UCSD-AML1 (cell line): ENCODE measurements around the gene IQCE.
A peak's percentile ranks its signal among the peaks of the same experiment; 100 is the strongest.
"Not testable (repeated sequence)": the region's sequence is repeated elsewhere in the genome, so short reads cannot be mapped to it uniquely, and the experiment has no call there.

Source experiments
- DNase-seq: peaks from one replicate; lab custom pipeline; 2025; ENCODE audit not compliant: unreplicated experiment; lab: John Stamatoyannopoulos, UW

The IQCE gene

GRCh38 chr7:2598154-2598823 is 39.5 kb downstream of the IQCE start:
- DNase-seq = no peak

GRCh38 chr7:2601065-2601464 is 42.3 kb downstream of the IQCE start:
- no peak for DNase-seq

GRCh38 chr7:2601907-2602306 is 43.1 kb downstream of the IQCE start:
- DNase-seq = no peak

DNA sequence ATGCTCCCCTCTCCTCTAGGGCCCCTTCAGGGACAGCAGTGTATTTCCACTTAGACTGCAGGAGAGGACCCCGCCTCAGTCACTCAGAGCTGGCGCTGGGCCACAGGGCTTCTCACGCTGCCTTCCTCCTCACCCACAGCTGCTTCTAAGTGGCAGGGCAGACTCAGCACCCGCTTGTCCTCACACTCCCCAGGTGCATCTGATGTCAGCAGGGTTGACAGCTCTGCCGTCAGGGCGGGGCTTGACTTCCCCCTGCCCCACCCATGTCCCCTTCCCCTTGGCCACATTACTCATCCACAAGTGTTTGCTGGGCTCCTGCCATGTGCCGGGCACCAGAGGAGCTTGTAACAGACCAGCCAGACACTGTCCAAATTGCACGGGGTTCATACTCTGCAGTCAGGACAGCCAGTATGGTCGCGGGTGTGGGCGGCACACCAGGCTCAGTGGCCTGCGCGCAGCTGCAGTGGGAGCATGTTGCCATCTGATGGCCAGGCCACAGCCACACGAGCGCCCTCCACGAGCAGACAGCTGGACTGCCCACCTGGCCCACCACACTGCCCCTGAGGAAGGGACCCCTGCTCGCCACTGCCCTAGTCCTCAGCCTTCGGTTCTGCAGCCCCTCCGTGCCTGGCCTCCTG is 43.7 kb downstream of the IQCE start:
- no peak for DNase-seq

GRCh38 chr7:2603044-2603965 is 44.5 kb downstream of the IQCE start:
- DNase-seq = no peak

DNA sequence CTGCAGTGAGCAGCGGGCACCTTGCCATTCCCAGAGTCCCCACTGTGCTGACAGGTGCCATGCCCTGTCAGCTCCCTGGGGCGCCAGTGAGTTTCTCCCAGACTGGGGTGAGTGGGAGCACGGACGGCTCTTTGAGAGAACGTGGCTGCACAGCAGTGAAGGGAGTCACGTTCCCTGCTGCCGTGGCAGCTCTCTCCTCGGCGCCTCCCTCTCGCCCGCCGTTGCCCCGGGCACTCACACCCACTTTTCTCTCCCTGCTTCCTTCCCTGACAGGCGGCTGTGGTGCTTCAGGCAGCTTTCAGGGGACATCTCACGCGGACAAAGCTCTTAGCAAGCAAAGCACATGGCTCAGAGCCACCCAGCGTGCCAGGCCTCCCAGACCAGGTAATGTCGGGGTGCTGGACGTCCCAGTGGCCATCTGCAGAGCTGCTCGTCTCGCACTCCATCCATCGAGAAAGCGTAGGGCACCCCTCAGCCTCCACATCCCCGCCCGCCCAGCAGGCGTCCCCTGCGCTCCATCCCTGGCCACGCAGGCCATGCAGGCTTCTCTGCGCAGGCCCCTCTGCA is 45.9 kb downstream of the IQCE start:
- DNase-seq = no peak

DNA sequence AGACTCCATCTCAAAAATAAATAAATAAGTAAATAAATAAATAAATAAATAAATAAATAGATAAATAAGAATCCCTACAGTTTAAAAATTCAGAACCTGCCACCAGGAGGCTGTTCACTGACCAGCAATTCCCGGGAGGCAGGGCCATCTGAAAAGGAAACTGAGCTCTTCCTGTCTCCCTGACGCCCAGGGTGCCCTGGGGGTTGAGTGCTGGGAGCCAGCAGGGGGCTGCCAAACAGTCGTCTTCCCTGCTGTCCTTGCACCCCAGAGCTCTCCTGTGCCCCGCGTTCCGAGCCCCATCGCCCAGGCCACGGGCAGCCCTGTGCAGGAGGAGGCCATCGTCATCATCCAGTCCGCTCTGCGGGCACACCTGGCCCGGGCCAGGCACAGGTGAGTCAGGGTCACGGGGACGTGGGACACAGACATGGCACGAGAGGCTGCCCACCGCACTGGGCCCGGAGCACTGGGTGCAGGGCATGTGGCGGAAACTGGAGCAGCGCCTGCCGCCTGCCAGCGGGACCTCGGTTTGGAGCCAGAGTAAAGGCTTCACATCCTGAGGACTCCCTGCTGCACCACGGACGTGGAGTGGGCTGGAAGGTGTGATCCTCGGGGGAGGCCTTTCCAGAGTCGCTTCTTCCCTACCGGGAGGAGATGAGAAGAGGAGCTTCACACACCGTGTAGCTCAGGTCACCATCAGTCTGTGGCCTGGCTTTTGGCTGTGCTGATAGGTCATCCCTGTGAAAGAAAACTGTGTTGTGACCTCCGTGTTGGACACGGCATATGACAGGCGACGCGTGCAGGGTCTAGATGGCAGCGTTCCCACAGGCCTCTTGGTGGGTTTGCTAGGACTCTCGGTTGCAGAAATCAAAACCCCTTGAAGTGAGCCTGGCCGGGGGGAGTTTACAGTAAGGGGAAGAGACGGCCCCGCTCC is 47.1 kb downstream of the IQCE start:
- DNase-seq = no peak

DNA sequence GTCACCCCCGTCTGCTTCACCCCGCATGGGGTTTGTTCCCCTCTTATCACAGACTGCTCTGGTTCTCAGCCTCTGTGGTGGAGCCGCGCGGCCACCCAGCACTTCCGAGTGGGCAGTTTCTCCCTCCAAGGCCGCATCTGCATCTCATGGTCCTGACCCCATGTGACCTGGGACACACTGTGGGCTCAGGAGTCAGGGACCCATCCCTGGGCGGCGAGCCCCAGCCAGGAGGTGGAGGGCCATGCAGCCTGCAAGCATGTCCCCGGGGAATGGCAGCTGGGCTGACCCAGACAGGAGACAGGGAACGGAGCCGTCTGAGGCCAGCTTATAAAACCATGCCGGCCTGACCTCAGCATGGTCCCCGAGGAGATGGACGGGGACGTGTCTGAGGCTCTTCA is 47.8 kb downstream of the IQCE start:
- DNase-seq = no peak

GRCh38 chr7:2607122-2607922 is 48.5 kb downstream of the IQCE start:
- peak; percentile 63 for DNase-seq

- DNase-seq = peak; percentile 36
Measured at GRCh38 chr7:2607923-2608904, 49.4 kb downstream of the IQCE start.

GRCh38 chr7:2608921-2609411 is 50.2 kb downstream of the IQCE start:
- peak; percentile 51 for DNase-seq

DNA sequence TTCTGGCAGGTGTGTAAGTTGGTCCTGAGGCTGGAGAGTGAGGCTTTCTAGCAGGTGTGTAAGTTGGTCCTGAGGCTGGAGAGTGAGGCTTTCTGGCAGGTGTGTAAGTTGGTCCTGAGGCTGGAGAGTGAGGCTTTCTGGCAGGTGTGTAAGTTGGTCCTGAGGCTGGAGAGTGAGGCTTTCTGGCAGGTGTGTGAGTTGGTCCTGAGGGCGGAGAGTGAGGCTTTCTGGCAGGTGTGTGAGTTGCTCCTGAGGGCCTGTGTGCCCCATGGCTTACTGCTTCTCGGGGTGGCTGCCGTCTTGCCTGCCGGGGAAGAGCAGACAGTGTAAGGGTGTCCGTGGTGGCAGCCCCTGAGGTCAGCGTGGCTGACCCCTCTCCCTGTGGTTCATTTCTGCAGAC is 50.9 kb downstream of the IQCE start:
- not testable (repeated sequence) for DNase-seq

- DNase-seq = no peak
Measured at GRCh38 chr7:2610466-2610865, 51.7 kb downstream of the IQCE start.

DNA sequence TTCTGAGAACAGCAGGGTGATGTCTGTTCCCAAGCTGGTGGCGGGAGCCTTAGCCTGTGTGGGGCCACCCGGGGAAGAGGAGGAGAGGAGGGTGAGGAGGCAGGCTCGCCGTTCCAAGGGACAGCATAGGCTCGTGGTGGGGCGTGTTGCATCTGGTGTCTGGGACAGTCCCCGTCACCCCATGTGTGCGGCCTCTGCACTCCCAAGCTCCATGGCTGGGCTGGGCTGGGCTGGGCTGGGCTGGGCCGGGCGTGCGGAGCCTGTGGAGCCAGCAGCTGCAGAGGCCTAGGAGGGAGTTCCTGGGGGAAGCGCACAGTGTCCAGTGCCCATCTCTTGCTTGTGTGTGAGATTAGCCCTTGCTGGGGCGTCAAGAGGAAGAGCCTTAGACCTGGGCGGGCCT is 52.1 kb downstream of the IQCE start:
- DNase-seq = no peak

GRCh38 chr7:2611401-2611800 is 52.6 kb downstream of the IQCE start:
- DNase-seq = no peak

- no peak for DNase-seq
Measured at GRCh38 chr7:2611922-2612321, 53.1 kb downstream of the IQCE start.

- DNase-seq = no peak
Measured at GRCh38 chr7:2612445-2613097, 53.8 kb downstream of the IQCE start.
